Astrocyte (in vitro differentiated cells and primary cell): ENCODE data around the gene SHROOM1.

ENCODE experiments used
- EZH2 ChIP-seq: IDR thresholded peaks from 2 replicates; pipeline ENCODE4 v1.6.1; 2012; ENCODE audit warnings: mild to moderate bottlenecking, low read length, inconsistent platforms; ENCODE audit not compliant: insufficient read depth
- TF ChIP-seq, protein P1 (sequence below): IDR thresholded peaks from 2 replicates; pipeline ENCODE4 v1.5.1; 2011; ENCODE audit warnings: low read depth, mild to moderate bottlenecking, inconsistent platforms, low read length, moderate library complexity; ENCODE audit not compliant: insufficient read depth

DNA sequence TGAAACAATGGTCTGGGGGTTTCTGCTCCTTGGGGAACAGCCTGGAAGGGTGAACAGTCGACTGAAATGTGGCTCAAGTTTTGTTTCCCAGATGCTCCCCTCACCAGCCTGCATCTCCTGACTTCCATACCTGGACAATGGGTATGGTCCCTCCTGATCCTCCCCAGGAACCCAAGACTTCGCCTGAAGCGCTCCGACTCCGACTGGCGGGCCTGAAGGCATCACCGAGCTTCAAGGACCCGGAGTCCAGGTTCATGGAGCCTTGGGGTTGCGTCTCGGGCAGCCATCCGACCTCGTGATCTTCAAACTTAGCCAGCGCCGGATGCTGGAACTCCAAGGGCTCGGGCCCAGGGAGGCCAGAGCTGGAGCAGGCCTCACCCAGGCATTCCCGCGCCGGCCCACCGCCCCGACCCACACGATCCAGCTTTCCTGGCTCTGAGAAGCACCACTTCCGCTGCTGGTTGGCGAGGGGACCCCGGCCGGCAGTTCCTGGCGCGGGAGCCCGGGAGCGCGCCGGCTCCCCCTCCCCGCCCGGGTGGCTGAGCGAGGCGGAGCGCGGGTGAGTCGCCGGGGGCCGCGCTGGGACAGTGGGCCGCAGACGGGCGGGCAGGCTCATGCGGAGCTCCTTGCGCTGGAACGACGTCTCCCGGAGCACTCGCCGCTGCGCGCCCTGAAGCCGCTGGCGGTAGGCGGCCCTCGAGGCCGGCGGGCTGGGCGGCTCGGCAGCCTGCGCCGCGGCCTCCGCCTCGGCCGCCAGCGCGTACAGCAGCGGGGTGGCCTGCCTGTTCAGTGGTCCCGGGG, 5.2 kb downstream of the SHROOM1 start:
- TF ChIP-seq, protein P1, sequence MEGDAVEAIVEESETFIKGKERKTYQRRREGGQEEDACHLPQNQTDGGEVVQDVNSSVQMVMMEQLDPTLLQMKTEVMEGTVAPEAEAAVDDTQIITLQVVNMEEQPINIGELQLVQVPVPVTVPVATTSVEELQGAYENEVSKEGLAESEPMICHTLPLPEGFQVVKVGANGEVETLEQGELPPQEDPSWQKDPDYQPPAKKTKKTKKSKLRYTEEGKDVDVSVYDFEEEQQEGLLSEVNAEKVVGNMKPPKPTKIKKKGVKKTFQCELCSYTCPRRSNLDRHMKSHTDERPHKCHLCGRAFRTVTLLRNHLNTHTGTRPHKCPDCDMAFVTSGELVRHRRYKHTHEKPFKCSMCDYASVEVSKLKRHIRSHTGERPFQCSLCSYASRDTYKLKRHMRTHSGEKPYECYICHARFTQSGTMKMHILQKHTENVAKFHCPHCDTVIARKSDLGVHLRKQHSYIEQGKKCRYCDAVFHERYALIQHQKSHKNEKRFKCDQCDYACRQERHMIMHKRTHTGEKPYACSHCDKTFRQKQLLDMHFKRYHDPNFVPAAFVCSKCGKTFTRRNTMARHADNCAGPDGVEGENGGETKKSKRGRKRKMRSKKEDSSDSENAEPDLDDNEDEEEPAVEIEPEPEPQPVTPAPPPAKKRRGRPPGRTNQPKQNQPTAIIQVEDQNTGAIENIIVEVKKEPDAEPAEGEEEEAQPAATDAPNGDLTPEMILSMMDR: no peak
- no peak for TF ChIP-seq EZH2
